22Rv1 (cell line): Measurements from ENCODE around the gene SRF.

Source experiments
- H3K27ac ChIP-seq: fragments of 450-650 bp; 2 replicates; pipeline ENCODE4 v1.5.1; 2017
- CTCF ChIP-seq: fragments of 450-650 bp; IDR thresholded peaks from 2 replicates; pipeline ENCODE4 v1.5.1; 2017; ENCODE audit warnings: mild to moderate bottlenecking
- ZFX ChIP-seq: fragments of 450-650 bp; IDR thresholded peaks from 2 replicates; pipeline ENCODE4 v1.6.1; 2017; ENCODE audit warnings: antibody characterized with exemption, borderline replicate concordance

SRF gene

DNA sequence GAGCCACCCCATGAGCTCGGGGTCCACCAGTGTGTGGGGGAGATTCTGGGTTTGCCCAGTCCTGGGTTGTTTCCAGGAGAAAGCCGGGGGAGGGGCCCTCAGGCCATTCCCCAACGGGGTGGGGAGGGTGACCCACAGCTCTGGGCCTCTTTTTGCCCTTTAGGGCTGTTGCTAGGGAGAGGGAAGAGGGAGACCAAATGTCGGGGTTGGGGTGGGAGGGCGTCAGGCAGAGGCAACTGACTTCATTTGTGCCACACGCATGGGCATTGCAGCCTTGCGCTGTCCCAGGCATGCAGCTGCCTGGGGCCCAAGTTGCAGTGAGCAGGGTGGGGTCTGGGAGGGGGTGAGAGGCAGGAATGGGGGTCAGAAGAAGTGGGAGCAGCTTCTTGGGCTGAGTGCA is 9.0 kb downstream of the SRF start:
- TF ChIP-seq CTCF: no peak
- no peak for TF ChIP-seq ZFX
- H3K27ac ChIP-seq: no peak overlapping the region; the same call in 1 of the 2 replicates

DNA sequence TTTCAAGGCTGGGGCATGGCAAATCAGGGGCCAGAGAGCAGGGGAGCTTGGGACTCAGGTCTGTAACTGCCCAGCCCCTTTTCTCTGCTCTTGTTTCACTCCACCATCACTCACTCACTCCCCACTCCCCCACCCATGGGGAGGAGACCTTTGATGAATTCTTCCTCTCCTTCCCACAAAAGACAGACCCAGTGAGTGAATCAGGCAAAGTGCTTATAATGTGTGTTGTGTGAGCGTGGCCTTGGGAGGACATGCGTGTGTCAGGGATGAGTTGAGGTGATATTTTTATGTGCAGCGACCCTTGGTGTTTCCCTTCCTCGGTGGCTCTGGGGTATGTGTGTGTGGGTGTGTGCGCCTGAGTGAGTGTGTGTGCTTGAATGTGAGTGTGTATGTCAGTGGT is 9.9 kb downstream of the SRF start:
- H3K27ac ChIP-seq: peak overlapping the region; percentile 70
- TF ChIP-seq ZFX (no peak), CTCF (no peak)

GRCh38 chr6:43181621-43181941 is 10.5 kb downstream of the SRF start:
- H3K27ac ChIP-seq: peak overlapping the region; percentile 70
- TF ChIP-seq CTCF: no peak
- TF ChIP-seq ZFX: no peak

DNA sequence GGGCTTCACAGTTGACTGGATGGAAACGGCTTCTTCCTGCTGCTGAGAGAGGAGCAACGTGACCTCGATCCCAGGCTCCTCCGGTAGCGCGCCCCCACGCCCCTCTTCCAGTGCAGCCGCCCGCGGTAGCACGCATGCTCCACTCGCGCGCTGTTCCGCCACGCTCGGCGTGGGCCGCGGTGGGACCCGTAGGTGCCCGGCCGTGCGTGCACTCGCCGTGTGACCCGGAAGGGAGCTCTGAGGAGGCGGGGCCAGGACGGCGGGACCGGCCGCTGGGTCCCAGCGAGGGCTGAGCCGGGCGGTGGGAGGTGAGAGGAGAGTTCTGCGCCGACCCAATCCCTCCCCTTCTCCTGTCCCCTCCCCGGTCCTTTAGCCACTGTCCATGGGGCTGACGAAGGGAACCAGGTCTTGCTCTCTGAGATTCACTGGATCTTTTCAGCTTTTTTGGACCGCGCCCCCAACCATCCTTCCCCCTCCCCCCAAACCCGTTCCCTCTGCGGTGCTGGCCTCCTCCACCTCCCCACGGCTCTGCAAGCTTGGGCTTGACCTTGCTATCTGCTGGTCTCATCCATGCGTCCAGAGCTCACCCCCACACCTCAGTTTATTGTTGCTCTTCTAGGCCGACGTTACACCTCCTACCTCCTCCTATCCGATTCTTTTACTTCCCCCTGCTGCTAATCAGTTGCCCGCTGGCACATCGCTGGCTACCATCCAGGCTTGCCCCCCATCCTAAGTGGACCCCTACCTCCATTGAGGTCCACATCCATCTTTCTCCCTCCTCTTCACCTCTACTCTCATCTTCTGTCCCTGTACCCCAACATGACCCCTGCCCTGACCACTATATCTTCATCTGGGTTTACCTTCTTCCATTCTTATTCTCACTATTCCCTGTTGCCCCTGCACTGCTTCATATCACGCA is 11.1 kb downstream of the SRF start, which contains the start of gene CUL9:
Gene CUL9 (plus strand): TSS at position 255 of the 919 bp plus-strand sequence. CDS start 2,115 bp downstream, outside the sequence.
- peak within 1 kb of the TSS; percentile 70 for H3K27ac ChIP-seq
- TF ChIP-seq CTCF (no peak), ZFX (no peak)

GRCh38 chr6:43183441-43183840 is 12.4 kb downstream of the SRF start:
- peak overlapping the region; percentile 70; the same call in 1 of the 2 replicates for H3K27ac ChIP-seq
- TF ChIP-seq CTCF (no peak), ZFX (no peak)

- no peak overlapping the region for H3K27ac ChIP-seq
- TF ChIP-seq CTCF (no peak), ZFX (no peak)
Measured at GRCh38 chr6:43184268-43184985, 13.4 kb downstream of the SRF start.
